ENCODE measurements around the gene INTS15. TPM values are rescaled to one million over a fixed set of nuclear protein-coding genes. Genes with fewer than 3 reads are reported as not detected.

INTS15 gene
- total RNA-seq, 1 donor from 2014 or later = 18.6 TPM

DNA sequence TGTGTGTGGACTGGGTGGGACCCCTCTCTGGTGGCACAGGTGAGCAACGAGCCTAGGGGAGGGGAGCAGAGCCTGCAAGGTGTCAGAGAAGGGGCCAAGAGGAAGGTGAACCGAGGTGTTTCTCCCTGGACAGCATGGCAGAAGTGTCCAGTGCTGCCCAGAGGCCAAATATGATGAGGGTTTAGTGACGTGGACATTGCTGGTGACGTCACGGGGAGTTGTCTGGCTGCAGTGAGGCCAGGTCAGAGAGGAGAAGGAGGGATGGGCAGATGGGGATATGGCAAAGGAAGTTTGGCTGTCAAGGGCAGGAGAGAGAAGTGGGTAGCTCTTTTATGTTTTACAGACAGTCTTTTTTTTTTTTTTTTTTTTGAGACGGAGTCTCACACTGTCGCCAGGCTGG is 23.0 kb downstream of the INTS15 start:
- Histone ChIP-seq H3K4me3 (ENCODE audit: insufficient read depth, low read depth, low read length) (no peak overlapping the region), H3K27ac (ENCODE audit: low read depth, low read length) (no peak overlapping the region), H3K9ac (ENCODE audit: low read length) (no peak overlapping the region), H3K9me3 (ENCODE audit: insufficient read depth, low read depth, low read length) (no peaks in the 10 kb centered on the region), H3K79me2 (ENCODE audit: insufficient read depth, low read length) (no peaks in the 10 kb centered on the region), H3K27me3 (ENCODE audit: insufficient read depth, low read length) (peaks cover 4% of the 10 kb centered on the region), H3K36me3 (ENCODE audit: insufficient read depth, low read length) (no peaks in the 10 kb centered on the region), H2AFZ (ENCODE audit: low read depth, low read length) (no peak overlapping the region), H4K20me1 (ENCODE audit: insufficient read depth, low read length) (no peaks in the 10 kb centered on the region), H3K4me1 (ENCODE audit: insufficient read depth, low read length) (no peaks in the 10 kb centered on the region), H3K4me2 (ENCODE audit: low read length) (no peak overlapping the region)
- Mint-ChIP-seq H3K9me3 (ENCODE audit: unreplicated experiment) (peaks cover 2% of the 10 kb centered on the region), H3K4me3 (ENCODE audit: unreplicated experiment) (no peak overlapping the region), H3K4me1 (ENCODE audit: low read depth, unreplicated experiment) (no peaks in the 10 kb centered on the region), H3K27me3 (ENCODE audit: low read depth, unreplicated experiment) (peaks cover 14% of the 10 kb centered on the region), H3K36me3 (ENCODE audit: low read depth, unreplicated experiment) (no peaks in the 10 kb centered on the region), H3K27ac (ENCODE audit: unreplicated experiment) (no peak overlapping the region)
- TF ChIP-seq, protein P1, sequence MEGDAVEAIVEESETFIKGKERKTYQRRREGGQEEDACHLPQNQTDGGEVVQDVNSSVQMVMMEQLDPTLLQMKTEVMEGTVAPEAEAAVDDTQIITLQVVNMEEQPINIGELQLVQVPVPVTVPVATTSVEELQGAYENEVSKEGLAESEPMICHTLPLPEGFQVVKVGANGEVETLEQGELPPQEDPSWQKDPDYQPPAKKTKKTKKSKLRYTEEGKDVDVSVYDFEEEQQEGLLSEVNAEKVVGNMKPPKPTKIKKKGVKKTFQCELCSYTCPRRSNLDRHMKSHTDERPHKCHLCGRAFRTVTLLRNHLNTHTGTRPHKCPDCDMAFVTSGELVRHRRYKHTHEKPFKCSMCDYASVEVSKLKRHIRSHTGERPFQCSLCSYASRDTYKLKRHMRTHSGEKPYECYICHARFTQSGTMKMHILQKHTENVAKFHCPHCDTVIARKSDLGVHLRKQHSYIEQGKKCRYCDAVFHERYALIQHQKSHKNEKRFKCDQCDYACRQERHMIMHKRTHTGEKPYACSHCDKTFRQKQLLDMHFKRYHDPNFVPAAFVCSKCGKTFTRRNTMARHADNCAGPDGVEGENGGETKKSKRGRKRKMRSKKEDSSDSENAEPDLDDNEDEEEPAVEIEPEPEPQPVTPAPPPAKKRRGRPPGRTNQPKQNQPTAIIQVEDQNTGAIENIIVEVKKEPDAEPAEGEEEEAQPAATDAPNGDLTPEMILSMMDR (IDR thresholded peaks at IDR 0.05; ENCODE audit: insufficient read depth, low read depth, low read length) = no peak
- no peak for TF ChIP-seq EZH2 (IDR thresholded peaks at IDR 0.05; ENCODE audit: insufficient read depth, low read length)
- no peak for FAIRE-seq
- DNase-seq (ENCODE audit: low read depth) = no peak

DNA sequence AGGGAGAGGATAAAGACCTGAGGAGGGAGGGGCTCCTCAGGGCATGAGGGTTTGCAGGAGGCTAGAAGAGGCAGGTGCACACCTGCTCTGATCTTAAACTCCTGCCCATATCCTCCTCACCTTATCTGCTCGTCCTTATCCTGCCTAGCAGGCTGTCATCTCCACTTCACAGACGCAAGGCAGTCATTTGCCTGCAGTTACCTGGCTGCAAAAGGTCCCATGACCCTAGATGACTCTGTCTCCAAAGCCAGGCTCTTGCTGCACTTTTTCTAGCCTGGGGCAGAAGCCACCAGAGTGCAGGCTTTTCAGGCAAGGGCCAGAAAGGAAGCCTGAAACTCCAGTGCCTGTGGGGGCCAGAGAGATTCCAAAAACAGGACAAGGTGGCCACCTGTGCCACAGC is 23.9 kb downstream of the INTS15 start:
- peaks cover 2% of the 10 kb centered on the region for H3K9me3 Mint-ChIP-seq (ENCODE audit: unreplicated experiment)
- H3K27me3 Mint-ChIP-seq (ENCODE audit: low read depth, unreplicated experiment) = peaks cover 14% of the 10 kb centered on the region
- Histone ChIP-seq H3K4me3 (ENCODE audit: insufficient read depth, low read depth, low read length) (no peak overlapping the region), H3K27ac (ENCODE audit: low read depth, low read length) (no peak overlapping the region), H3K4me2 (ENCODE audit: low read length) (no peak overlapping the region), H2AFZ (ENCODE audit: low read depth, low read length) (no peak overlapping the region), H3K79me2 (ENCODE audit: insufficient read depth, low read length) (no peaks in the 10 kb centered on the region), H3K36me3 (ENCODE audit: insufficient read depth, low read length) (no peaks in the 10 kb centered on the region), H3K9me3 (ENCODE audit: insufficient read depth, low read depth, low read length) (no peaks in the 10 kb centered on the region), H3K9ac (ENCODE audit: low read length) (no peak overlapping the region), H4K20me1 (ENCODE audit: insufficient read depth, low read length) (no peaks in the 10 kb centered on the region), H3K27me3 (ENCODE audit: insufficient read depth, low read length) (peaks cover 4% of the 10 kb centered on the region), H3K4me1 (ENCODE audit: insufficient read depth, low read length) (no peaks in the 10 kb centered on the region)
- H3K27ac Mint-ChIP-seq (ENCODE audit: unreplicated experiment) = no peak overlapping the region
- DNase-seq (ENCODE audit: low read depth) (no peak), FAIRE-seq (no peak)
- TF ChIP-seq EZH2 (IDR thresholded peaks at IDR 0.05; ENCODE audit: insufficient read depth, low read length) = no peak
- TF ChIP-seq, protein P1 (IDR thresholded peaks at IDR 0.05; ENCODE audit: insufficient read depth, low read depth, low read length) = no peak
- H3K36me3 Mint-ChIP-seq (ENCODE audit: low read depth, unreplicated experiment) = no peaks in the 10 kb centered on the region
- no peak overlapping the region for H3K4me3 Mint-ChIP-seq (ENCODE audit: unreplicated experiment)
- no peaks in the 10 kb centered on the region for H3K4me1 Mint-ChIP-seq (ENCODE audit: low read depth, unreplicated experiment)

DNA sequence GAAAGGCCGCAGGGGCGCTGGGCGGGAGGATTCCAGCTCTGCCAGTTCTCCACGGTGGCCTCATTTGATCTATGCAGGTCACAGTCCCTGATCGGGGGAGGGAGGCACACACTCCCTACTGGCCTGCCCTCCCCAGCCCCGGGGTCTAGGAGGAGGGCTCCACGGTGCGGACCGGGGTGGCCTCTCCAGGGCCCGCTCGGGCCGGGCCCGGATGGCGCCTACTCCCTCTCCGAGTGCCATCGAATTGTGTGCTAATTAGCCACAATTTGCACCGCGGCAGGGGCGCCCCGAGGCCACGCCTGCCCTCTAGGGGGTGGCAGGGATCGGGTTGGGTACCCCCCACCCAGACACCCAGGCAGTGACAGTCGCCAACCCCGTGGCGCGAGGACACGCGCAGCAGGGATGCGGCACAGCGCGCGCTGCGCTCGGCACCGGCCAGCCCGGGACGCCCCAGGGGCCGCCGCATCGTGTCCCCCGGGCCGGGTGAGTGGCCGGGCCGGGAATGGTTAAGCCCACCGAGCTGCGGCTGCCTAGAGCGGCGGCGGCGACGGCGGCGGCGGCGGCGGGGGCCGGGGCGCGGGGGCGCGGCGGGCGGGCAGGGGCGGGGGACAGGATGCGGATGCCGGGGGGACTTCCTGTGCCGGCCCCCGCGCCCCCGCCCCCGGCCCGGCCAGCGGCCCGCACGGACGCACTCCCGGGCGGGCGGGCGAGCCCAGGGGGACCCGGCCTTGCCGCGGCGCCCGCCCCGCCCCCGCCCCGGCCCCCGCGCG is 25.3 kb downstream of the INTS15 start, which contains the start of gene ZNF853:
Gene ZNF853, plus strand, starts transcription at position 658 of the 770 bp plus-strand sequence. CDS start 565 bp downstream, outside the sequence.
- Histone ChIP-seq H2AFZ (ENCODE audit: low read depth, low read length) (peak within 1 kb of the TSS; percentile 86), H3K9ac (ENCODE audit: low read length) (peak within 1 kb of the TSS; percentile 61)
- no peak for FAIRE-seq

More for the DNA sequence above, 25.3 kb downstream of the INTS15 start, which contains the start of gene ZNF853:
- no peak for DNase-seq (ENCODE audit: low read depth)
- H3K4me3 Mint-ChIP-seq (ENCODE audit: unreplicated experiment) = peak within 1 kb of the TSS; percentile 75
- Histone ChIP-seq H3K27me3 (ENCODE audit: insufficient read depth, low read length) (peaks cover 4% of the 10 kb centered on the region), H3K4me3 (ENCODE audit: insufficient read depth, low read depth, low read length) (peak within 1 kb of the TSS; percentile 52), H3K9me3 (ENCODE audit: insufficient read depth, low read depth, low read length) (no peaks in the 10 kb centered on the region), H3K36me3 (ENCODE audit: insufficient read depth, low read length) (no peaks in the 10 kb centered on the region), H3K4me2 (ENCODE audit: low read length) (peak within 1 kb of the TSS; percentile 87), H3K79me2 (ENCODE audit: insufficient read depth, low read length) (no peaks in the 10 kb centered on the region), H4K20me1 (ENCODE audit: insufficient read depth, low read length) (no peaks in the 10 kb centered on the region), H3K27ac (ENCODE audit: low read depth, low read length) (no peak within 1 kb of the TSS), H3K4me1 (ENCODE audit: insufficient read depth, low read length) (no peaks in the 10 kb centered on the region)
- TF ChIP-seq, protein P1 (IDR thresholded peaks at IDR 0.05; ENCODE audit: insufficient read depth, low read depth, low read length) = no peak
- peak; percentile 17 for TF ChIP-seq EZH2 (IDR thresholded peaks at IDR 0.05; ENCODE audit: insufficient read depth, low read length)
- H3K27me3 Mint-ChIP-seq (ENCODE audit: low read depth, unreplicated experiment) = peaks cover 14% of the 10 kb centered on the region
- peaks cover 2% of the 10 kb centered on the region for H3K9me3 Mint-ChIP-seq (ENCODE audit: unreplicated experiment)
- H3K27ac Mint-ChIP-seq (ENCODE audit: unreplicated experiment) = peak within 1 kb of the TSS; percentile 23
- H3K36me3 Mint-ChIP-seq (ENCODE audit: low read depth, unreplicated experiment) = no peaks in the 10 kb centered on the region
- no peaks in the 10 kb centered on the region for H3K4me1 Mint-ChIP-seq (ENCODE audit: low read depth, unreplicated experiment)

Data from astrocyte (in vitro differentiated cells and primary cell).